Measurements from ENCODE around the gene TTF2.
"Not testable (repeated sequence)": the region's sequence is repeated elsewhere in the genome, so short reads cannot be mapped to it uniquely, and the experiment has no call there.

The TTF2 gene

GRCh38 chr1:117121589-117122329 is 61.6 kb downstream of the TTF2 start, which contains the start of gene TRIM45:
TSS of gene TRIM45 (minus strand) at chr1:117121749. CDS start at chr1:117121201, 548 bp downstream.
- peak; percentile 60 to 82 for DNase-seq (ENCODE audit: low read depth in 2 of 2)

DNA sequence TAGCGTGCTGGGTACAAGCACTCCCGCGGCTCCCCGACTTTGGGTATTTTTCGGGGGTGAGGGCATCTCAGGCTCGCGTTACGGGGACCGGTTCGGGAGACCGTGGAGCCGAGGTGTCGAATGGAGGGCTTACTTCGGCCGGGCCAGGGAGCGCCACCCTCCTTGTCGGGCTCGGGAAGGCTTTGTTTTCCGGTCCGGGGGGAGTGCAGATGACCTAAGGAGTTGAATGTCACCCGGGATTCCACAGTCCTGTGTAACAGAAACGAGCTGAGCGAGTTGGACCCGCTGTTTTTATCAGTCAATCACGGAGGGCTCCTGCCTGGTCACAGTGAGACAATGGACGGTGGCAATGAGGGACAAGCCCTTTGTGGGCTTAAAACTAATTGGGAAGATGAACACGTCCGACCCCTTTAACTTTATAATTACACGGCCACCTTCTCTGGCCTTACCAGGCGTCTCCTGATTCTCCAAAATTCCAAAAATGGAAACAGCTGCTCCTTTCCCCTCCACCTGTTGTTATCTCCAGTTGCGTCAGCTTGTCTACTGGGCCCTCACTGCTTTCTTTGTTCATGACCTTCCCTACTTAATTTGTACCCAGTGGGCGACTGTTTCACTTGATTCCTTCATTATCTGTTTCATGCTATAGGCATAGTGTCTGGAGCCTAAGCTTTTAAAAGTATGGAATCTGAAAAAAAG is 62.4 kb downstream of the TTF2 start:
- DNase-seq (ENCODE audit: low read depth in 2 of 2) = no peak

GRCh38 chr1:117123274-117123673 is 63.1 kb downstream of the TTF2 start:
- DNase-seq (ENCODE audit: low read depth in 2 of 2) = no peak

- DNase-seq (ENCODE audit: low read depth in 2 of 2) = no peak
These were observed 64.5 kb downstream of the TTF2 start for GRCh38 chr1:117124661-117125060.

DNA sequence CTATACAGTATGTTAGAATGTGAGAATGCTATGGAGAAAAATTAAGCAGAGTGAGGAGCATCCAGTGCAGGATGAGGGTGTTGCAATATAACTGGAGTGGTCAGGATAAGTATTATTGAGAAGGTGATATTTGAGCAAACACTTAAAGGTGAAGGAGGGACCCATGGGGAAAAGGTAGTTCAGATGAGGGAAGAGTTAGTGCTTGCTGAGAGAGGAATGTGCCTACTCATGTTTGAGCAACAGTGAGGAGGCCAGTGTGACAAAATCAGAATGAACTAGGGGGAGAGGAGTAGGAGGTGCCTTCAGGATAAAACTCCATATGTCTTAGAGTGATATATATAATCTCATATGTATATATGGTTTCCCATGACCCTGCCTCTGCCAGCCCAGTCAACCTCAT is 67.7 kb downstream of the TTF2 start:
- DNase-seq (ENCODE audit: low read depth in 2 of 2) = no peak

DNA sequence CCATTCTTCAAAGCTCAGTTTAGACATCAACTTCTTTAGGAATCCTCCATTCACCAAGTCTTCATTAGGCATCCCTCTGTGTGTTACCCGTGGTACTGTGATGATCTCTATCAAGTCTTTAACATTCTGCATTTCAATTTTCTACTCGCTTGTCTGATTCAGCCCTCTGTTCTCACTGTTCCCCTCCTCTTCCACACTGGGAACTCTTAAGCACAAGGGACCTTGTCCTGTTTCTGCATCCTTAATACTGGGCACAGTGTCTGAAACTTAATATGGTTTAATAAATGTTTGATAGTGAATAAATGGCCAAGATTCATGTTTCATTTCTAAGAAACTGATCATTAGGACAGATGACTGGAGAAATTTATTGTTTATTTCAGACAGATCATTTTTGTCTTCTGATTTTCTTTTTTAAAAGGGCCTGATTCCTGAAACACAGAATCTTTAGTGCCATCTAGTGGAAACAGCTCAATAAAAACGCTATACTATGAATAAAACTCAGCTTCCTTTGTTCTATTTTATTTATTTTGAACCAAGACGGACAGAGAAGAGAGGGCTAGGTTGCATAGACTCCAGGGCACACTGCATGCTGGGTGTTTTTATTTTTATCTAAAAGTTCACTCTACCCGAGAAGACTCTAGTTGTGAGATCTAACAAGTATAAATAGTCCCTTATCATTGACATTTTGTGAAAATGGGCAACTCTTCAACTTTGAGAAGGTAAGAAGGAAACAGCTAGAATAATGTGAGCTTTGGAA is 68.4 kb downstream of the TTF2 start:
- no peak for DNase-seq (ENCODE audit: low read depth in 2 of 2)

GRCh38 chr1:117130526-117130925 is 70.4 kb downstream of the TTF2 start:
- DNase-seq (ENCODE audit: low read depth in 2 of 2) = no peak

- no peak for DNase-seq (ENCODE audit: low read depth in 2 of 2)
These were observed 75.2 kb downstream of the TTF2 start for GRCh38 chr1:117135329-117135728.

- DNase-seq (ENCODE audit: low read depth in 2 of 2) = no peak
These were observed 76.6 kb downstream of the TTF2 start for GRCh38 chr1:117136749-117137148.

GRCh38 chr1:117137281-117137855 is 77.2 kb downstream of the TTF2 start:
- DNase-seq (ENCODE audit: low read depth in 2 of 2) = no peak

DNA sequence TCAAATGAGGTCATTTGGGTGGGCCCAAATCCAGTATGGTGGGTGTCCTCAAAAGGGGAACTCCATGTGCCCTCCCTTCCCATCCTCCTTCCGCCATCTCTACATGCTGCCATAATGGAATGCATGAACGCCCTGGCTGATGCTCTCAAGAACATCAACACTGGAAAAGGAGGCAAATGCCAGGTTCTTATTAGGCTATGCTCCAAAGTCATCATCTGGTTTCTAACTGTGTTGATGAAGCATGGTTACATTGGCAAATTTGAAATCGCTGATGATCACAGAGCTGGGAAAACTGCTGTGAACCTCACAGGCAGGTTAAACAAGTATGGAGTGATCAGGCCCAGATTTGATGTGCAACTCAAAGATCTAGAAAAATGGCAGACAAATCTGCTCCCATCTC is 78.0 kb downstream of the TTF2 start:
- DNase-seq (ENCODE audit: low read depth in 2 of 2) = no peak

DNA sequence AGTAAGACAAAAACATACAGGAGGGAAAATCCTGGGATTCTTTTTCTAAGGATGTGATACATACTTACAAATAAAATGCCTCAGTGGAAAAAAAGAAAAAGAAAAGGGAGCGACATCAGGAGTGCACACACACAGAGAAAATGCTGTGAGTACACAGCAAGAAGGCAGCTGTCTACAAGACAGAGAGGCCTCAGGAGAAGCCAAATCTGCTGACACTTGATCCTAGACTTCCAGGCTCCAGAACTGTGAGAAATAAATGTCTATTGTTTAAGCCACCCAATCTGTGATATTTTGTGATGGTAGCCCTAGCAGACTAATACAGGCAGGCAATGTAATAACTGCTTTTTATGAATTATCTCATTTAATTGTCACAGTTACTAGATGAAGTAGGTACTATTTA is 78.4 kb downstream of the TTF2 start:
- DNase-seq (ENCODE audit: low read depth in 2 of 2) = no peak

DNA sequence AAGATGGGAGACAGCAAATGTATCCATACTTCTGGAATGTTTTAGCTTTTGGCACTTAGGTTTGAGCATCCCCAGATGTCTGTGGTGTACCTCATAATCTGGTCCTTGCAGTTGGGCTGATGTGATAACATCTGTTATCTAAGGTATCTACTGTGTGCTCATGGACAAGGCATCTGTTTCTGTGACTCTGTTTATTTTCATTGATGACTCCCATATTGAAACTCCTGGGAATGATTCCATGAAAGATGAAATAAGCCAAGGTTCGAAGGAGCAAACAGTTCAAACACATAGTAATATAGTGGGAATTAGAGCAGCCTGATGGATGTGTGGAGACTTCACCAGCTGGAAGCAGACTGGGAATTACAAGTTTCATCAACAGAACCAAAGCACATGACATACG is 82.1 kb downstream of the TTF2 start:
- no peak for DNase-seq (ENCODE audit: low read depth in 2 of 2)

- DNase-seq (ENCODE audit: low read depth in 2 of 2) = no peak
These were observed 83.0 kb downstream of the TTF2 start for GRCh38 chr1:117143172-117143571.

- no peak for DNase-seq (ENCODE audit: low read depth in 2 of 2)
These were observed 83.7 kb downstream of the TTF2 start for GRCh38 chr1:117143871-117144270.

GRCh38 chr1:117146072-117146471 is 85.9 kb downstream of the TTF2 start:
- DNase-seq (ENCODE audit: low read depth in 2 of 2) = no peak

GRCh38 chr1:117146575-117147340 is 86.6 kb downstream of the TTF2 start:
- DNase-seq (ENCODE audit: low read depth in 2 of 2) = no peak

DNA sequence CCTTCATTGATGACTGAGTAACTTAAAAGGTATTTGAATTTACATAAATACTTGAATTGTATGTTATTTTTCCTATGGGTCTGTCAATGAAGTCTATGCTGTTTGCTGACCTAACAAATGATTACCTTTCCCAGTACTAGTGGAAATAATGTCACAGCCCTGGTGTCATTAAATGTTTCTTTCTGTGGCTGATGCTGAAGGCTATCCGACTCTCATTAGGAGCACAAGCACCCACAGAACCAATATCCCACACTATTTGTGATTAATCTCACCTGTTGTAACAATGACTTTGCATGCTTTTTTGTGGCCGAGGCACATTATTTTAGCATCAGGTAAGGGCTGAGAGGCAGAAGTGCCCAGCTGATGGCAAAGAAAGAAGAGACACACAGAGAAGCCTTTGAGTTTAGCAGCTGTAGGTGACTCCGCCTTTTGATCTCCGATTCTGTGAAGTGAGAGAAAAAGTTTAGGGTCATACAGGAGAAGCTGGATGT is 87.3 kb downstream of the TTF2 start:
- no peak for DNase-seq (ENCODE audit: low read depth in 2 of 2)

GRCh38 chr1:117147856-117148588 is 87.9 kb downstream of the TTF2 start:
- DNase-seq (ENCODE audit: low read depth in 2 of 2) = no peak

DNA sequence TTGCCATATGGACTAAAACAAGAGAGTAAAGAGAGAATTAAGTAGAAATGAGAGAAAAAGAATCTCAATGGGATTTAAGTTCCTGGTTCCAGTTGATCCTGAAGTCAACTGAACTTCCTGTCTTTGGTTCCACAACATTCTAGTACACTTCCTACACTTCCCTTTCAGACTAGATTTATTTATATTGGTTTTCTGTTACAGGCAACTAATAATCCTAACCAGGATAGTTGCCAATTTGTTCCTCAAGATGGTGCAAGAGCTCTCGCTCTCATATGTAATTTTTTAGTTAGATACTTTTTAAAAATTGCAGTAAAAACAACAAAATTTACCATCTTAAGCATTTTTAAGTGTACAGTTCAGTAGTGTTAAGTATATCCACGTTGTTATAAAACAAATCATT is 90.2 kb downstream of the TTF2 start:
- no peak for DNase-seq (ENCODE audit: low read depth in 2 of 2)

GRCh38 chr1:117151305-117151704 is 91.2 kb downstream of the TTF2 start:
- not testable (repeated sequence) for DNase-seq (ENCODE audit: low read depth in 2 of 2)
